HG03025 (cell line): ENCODE data around the gene RFPL2.
"Not testable (repeated sequence)": the region's sequence is repeated elsewhere in the genome, so short reads cannot be mapped to it uniquely, and the experiment has no call there.

Experiments used
- ATAC-seq: cut with Tn5 transposase; IDR thresholded peaks from one replicate; pipeline ENCODE4 v1.9.1; 2021; ENCODE audit warnings: mild to moderate bottlenecking, moderate library complexity; ENCODE audit not compliant: unreplicated experiment, low FRiP score

Gene RFPL2

DNA sequence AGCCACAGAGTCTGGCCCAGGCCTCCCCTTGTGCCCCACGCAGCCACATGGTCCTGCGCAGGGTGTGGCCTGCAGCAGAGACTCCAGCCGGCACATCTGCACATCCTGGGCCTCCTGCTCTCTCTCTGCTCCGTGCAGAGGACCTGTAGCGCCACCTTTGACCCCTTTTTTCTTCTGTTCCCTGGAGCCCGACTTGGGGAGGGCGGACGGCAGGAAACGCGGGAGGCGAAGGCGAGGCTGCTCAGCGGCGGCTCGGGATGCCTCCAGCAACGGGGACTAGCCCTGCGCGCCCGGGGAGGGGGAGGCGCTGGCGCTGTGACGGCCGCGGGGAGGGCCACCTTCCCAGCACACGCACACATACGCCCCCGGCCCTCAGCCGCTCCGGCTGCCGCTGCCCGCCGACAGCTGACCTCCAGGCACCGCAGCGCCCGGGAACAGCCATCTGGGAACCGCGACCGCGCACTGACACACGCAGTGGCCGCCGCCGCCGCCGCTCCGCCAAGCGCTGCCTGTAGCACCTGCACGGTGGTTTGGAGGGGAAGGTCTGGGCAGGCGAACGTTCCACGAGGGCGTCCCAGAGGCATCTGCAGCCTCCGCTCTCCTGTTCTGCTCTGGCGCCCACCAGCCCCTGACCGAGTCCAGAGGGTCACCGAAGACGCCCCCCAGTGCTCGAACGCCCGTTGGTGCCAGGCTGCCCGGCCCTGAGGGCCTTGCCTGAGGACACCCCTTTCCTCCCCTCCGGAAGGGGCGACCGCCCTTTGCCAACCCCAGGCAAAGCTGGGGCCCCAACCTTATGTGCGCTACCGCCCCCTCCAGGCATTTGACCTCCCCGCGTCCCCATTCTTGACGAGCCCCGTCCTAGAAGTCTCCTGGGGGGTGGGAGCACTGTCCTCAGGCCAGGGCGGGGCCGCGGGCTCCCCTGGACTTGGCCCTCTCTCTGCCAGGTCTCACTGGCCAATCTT, 28.9 kb downstream of the RFPL2 start:
- no peak for ATAC-seq

DNA sequence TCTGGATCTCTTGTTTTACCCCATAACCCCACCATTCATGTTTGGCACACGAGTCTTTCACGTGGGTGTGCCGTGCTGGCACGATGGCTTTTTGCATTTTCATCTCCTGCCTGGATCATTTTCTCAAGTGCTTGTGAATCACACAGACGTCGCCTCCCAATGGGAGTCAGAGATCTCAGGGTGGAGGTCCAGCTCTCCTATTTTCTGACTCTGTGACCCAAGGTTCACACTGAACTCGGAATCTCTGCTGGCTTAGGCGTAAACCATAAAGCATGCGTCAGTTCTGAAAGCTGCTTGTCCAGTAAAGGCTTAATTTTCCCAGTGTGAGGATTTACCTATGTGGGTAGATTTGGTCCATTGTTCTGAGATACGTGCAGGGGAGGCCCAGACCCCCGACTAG, 29.8 kb downstream of the RFPL2 start:
- no peak for ATAC-seq

DNA sequence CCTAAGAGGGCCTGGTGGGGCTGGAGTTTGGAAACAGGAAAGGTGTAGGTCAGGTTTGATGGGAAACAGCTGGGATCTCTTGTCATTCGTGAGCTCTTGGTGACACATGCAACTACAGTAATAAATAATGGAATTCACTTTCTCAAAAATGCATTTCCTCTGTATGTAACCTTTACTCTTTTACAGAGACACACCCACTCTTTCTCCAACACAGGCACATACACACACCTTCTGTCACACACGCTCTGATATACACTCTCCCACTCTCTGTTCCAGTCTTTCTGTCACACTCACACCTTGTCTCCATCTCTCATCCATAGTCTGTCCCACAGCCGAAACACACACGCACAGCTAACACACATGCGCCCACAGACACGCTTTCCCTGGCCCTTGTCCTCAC, 39.2 kb downstream of the RFPL2 start:
- ATAC-seq, result no peak

DNA sequence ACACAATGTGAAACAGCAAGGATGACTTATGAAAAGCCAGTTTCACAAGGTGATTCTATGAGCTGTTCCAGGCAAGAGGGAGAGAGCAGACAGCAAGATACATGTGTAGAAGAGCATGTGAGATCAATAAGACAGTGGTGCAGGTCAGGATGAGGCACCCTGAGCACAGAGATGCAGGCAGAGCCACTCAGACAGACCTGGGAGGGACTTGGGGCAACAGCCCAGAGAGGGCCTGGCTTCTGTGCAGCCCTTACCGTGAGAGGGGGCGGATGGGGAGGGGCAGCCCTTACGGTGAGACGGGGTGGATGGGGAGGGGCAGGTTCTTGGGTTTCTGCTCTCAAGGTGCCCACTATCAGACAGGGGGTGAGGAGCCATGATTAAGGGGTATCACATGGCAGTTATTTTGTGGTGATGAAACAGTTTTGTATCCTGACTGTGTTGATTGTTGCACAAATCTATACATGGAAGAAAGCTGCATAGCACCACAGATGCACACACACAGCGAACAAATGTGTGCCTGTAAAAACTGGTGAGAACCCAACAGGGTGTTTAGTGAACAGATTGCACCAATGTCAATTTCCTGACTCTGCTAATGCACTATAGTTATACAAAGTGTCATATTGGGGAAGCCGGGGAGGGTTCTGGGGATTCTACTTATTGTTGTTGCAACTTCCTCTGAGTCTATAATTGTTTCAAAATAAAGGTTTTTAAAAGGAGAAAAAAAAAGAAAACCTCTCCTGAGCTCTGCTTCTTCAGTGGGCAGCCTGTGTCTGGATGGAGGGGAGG, 40.6 kb downstream of the RFPL2 start:
- ATAC-seq, result no peak

DNA sequence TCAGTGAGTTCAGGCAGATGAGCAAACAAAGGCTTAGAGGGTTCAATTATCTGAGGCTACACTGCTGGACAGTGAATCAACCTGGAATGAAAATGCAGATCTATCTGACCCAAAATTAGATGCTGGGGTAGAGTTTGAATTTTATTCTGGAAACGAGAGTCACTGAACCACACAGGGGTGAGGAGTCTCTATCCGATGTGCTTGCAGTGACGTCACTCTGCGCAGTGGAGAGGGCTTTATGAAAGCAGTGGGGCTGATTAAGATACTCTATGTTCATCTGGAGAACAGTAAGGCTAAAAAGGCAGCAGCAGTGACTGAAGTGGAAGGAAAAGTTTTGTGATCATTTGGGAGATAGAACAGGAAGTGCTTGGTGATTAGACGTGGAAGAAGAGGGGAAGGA, 44.5 kb downstream of the RFPL2 start:
- not testable (repeated sequence) for ATAC-seq

DNA sequence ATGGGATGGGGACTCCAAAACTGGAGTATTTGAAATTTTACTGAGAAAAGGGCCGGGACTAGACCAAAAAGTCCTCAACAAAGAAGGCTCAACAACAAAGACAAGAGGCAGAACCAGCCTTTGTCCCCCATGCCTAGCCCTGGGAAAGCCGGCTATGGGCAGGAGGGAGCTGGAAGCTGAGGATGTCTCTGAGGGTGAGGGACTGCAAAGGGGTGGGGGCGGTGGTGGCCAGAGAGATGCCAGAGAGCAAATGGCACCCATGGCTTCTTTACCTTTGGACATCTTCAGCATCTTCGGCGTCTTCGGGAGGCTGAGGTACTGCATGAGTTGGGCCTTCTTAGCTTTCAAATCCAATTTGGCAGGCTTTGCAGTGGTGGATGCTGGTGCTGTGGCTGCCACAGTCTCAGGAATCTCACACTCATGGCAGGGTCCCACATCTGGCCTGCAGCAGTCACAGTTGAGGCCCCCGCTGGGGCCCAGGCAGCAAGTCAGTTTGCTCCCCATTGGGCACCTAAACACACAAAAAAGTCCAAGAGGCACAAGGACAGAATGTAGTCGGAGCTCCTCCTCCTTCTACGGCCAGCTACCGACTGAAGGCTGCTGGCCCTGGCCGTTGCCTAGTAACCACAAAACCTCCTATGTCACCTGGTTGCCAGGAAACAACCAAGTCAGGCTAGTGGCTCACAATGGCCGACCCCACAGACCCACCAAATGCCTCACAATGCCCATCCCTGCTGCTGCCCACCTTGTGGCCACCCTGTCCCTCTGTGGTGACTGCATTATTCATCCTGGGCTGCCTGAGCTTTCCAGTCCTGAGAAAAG, 46.0 kb downstream of the RFPL2 start, which contains the start of gene C22orf42:
Gene C22orf42 (minus strand): TSS at position 592 of the 822 bp plus-strand sequence. CDS start 88 bp downstream, at position 504.
- ATAC-seq, result no peak

DNA sequence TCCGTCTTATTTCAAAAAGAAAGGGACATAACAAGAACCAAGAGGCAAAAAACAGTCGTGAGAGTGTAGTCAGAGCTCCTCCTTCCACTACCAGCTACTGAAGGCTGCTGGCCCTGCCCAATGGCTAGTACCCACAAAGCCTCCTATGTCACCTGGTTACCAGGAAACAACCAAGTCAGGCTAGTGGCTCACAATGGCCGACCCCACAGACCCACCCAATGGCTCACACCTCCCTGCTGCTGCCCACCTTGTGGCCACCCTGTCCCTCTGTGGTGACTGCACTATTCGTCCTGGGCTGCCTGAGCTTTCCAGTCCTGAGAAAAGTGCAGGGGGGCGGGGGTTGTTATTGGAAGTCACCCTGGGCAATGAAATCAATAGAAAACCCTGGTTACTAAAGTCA, 47.2 kb downstream of the RFPL2 start:
- not testable (repeated sequence) for ATAC-seq

DNA sequence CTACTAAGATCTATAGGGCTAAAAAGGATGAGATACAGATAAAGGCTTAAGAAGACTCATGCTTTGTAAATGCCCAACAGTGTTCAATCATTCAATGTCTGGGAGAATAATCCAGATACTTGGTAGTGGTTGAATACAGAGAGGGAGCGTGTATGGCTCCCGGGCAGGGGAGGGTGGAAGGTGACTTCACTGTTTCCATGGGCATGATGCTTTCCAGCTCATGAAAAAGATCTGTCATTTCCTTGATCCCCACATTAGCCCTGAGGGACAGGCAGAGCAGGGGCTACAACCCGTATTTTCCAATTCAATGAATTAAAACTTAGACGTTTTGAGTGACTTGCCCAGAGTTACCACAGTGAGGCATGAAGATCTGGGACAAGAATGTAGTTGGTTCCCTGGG, 50.1 kb downstream of the RFPL2 start:
- ATAC-seq, result not testable (repeated sequence)

DNA sequence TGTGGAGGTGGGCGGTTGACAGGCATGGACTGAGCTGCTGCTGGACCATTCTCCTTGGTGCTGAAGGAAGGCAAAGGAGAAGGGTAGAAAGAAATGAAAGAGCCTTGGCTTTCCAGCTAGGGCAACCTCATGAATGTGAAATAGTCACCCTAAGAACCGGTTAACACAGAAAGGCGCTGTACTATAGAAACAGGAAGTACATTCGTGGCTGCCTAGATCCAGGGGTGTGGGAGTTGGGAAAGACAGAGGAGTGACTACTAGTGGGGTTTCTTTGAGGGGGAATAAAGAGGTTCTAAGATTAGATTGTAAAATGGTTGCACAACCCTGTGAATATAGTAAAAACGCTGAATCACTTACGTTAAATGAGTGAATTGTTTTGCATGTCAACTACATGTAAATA, 53.2 kb downstream of the RFPL2 start:
- ATAC-seq, result not testable (repeated sequence)

DNA sequence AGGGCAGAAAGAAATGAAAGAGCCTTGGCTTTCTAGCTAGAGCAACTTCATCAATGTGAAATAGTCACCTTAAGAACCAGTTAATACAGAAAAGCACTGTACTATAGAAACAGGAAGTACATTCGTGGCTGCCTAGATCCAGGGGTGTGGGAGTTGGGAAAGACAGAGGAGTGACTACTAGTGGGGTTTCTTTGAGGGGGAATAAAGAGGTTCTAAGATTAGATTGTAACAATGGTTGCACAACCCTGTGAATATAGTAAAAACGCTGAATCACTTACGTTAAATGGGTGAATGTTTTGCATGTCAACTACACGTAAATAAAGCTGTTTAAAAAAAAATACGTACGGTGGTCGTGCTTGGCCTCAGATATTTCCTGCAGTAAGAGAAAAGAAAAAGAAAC, 54.2 kb downstream of the RFPL2 start:
- not testable (repeated sequence) for ATAC-seq

DNA sequence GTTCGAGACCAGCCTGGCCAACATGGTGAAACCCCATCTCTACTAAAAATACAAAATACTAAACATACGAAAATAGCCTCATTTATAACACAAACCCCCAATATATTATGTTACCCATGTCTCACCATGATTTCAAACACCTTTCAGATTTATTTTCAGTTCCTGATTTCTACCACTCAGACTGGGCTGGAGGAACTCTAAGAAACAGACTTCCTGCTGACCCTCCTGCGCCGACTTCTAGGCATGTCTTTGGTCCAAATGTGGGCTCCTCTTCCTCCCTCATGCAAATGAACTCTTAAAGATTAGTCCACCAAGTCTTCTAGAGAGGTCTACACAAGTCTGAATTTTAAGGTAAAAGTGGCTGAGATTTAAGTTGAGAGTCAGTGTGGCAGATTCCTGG, 56.5 kb downstream of the RFPL2 start:
- ATAC-seq, result not testable (repeated sequence)

DNA sequence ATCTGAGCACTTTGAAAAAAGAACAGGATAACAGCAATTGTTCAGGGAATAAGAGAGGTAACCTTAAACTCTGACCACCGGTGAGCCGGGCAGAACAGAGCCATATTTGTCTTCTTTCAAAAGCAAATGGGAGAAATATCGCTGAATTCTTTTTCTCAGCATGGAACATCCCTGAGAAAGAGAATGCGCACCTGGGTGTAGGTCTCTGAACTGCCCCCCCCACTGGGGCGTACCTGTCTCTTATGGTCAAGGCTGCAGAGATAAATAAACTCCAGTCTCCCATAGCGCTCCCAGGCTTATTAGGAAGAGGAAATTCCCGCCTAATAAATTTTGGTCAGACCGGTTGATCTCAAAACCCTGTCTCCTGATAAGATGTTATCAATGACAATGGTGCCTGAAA, 57.7 kb downstream of the RFPL2 start:
- not testable (repeated sequence) for ATAC-seq

DNA sequence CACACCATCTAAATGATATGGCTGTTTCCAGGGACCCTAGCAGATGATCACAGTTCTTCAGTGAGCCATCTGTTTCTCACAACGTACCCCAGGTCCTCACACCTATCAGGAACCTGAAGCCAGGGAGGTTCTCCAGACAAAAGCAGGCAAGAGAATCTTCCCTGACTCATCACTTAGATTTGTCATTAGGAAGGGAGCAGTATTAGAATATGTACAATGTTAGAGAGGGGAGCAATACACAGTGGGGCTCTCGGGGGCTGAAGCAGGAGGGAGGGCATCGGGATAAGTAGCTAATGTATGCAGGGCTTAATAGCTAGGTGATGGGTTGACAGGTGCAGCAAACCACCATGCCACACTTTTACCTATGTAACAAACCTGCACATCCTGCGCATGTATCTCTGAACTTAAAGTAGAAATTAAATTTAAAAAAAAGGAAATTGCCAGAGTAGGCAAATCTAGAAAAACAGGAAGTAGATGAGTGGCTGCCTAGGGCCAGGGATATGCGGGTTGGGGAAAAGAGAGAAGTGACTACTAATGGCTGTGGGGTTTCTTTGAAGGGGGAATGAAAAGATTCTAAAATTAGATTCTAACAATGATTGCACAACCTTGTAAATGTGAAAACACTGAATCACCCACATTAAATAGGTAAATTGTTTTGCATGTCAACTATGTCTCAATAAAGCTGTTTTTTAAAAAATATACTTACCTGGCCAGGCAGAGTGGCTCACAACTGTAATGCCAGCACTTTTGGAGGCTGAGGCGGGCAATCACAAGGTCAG, 60.2 kb downstream of the RFPL2 start:
- no peak for ATAC-seq

DNA sequence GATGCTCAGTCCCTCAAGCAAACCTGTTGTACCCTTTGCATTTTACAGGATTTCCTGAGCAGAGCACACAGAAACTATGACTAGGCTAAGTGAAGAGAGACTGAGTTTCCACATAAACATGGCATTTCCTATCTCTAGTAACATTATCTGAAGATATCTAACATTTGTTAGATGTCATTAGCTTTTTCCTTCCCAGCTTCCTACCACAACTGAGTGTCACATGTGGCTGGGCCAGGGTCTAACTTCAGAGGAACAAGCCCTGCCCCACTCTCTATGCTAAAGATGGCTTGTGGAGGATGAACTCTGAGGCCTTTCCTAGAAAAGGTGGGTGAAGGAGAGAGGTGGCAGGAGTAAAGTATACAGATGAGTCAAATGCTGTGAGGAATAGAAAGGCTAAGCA, 62.3 kb downstream of the RFPL2 start:
- ATAC-seq, result no peak

DNA sequence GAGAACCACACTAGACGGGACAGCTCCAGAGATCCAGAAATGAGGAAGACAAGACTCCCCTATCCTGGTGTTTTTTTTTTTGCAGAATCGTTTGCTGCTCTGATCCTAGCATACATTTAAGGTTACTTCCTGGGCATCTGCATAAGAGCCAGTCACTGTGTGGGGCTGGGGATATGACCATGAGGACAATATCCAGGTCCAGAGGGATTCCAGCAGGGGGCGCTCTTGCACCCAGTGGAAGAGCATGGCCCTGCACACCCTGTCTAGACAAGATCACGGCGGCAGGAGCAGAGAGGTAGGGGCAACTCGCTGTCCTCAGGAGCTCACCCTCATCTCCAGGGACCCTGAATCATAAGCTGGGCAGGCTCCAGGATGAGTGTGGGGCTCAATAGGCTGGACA, 64.2 kb downstream of the RFPL2 start:
- not testable (repeated sequence) for ATAC-seq
